ENCODE measurements around the gene DENND6A.

- no peak for TF ChIP-seq CTCF (IDR thresholded peaks at IDR 0.05)
- TF ChIP-seq POLR2A (IDR thresholded peaks at IDR 0.05) = no peak
Measured at GRCh38 chr3:57658536-57658935, 34.3 kb downstream of the DENND6A start.

Measured in heart left ventricle (tissue), 13 donors.